MM.1S (cell line): ENCODE results near the gene PROP1.
"Not testable (repeated sequence)": the region's sequence is repeated elsewhere in the genome, so short reads cannot be mapped to it uniquely, and the experiment has no call there.

Source experiments
- EZH2 ChIP-seq: fragments of 300-600 bp; sonication (generic); optimal IDR thresholded peaks from 2 replicates; pipeline ENCODE3; 2017; ENCODE audit warnings: low read depth, mild to moderate bottlenecking, antibody characterized with exemption, low read length, mixed read lengths
- EZH2phosphoT487 ChIP-seq: fragments of 300-600 bp; sonication (generic); IDR thresholded peaks from 2 replicates; pipeline ENCODE4 v1.6.1; 2018; ENCODE audit warnings: antibody characterized with exemption, low read length
- TF ChIP-seq, protein P1 (sequence below): fragments of 300-600 bp; sonication (generic); IDR thresholded peaks from 2 replicates; pipeline ENCODE4 v1.5.1; 2016; ENCODE audit warnings: antibody characterized with exemption, low read length, mixed read lengths

DNA sequence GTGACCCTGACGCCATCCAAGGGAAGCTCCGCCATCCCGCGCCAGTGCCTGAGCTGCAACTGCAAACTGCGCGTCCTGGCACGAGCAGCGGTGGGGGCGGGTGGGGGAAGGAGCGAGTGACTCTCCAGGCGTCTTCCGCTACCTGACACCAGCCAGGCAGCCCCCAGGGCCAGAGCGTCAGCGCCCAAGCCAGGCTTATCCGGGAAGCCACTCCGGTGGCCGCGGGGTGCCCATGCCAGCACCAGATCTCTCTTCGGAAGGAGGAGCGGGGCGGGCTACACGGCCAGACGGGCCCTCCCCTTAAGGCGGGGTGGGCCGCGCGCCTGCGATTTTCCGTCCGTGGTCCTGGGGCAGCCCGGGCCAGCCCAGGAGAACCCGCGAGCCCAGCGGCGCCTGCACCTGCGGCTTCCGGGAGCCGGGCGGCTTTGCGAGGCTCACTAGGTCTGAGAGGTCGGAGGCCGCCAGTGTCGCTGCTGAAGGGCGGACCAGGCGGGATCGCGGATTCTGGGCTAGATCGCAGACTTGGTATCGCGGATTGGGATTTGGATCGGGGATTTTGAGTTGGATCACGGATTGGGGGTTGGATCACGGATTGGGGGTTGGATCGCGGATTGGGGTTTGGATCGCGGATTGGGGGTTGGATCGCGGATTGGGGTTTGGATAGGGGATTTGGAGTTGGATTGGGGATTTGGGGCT is 10.6 kb upstream of the PROP1 start:
- TF ChIP-seq, protein P1, sequence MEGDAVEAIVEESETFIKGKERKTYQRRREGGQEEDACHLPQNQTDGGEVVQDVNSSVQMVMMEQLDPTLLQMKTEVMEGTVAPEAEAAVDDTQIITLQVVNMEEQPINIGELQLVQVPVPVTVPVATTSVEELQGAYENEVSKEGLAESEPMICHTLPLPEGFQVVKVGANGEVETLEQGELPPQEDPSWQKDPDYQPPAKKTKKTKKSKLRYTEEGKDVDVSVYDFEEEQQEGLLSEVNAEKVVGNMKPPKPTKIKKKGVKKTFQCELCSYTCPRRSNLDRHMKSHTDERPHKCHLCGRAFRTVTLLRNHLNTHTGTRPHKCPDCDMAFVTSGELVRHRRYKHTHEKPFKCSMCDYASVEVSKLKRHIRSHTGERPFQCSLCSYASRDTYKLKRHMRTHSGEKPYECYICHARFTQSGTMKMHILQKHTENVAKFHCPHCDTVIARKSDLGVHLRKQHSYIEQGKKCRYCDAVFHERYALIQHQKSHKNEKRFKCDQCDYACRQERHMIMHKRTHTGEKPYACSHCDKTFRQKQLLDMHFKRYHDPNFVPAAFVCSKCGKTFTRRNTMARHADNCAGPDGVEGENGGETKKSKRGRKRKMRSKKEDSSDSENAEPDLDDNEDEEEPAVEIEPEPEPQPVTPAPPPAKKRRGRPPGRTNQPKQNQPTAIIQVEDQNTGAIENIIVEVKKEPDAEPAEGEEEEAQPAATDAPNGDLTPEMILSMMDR = not testable (repeated sequence)
- TF ChIP-seq EZH2, EZH2phosphoT487: not testable (repeated sequence)
